Measurements from ENCODE around the gene FOXO6. TPM values are rescaled to one million over a fixed set of nuclear protein-coding genes. Genes with fewer than 3 reads are reported as not detected.
A peak's percentile ranks its signal among the peaks of the same experiment; 100 is the strongest.

The FOXO6 gene
- total and polyA plus RNA-seq, 2 of the 13 experiments (the other 11 are each of a cell fraction or from before 2014, with no cell fraction given), result 0.13 TPM; not detected in 1

DNA sequence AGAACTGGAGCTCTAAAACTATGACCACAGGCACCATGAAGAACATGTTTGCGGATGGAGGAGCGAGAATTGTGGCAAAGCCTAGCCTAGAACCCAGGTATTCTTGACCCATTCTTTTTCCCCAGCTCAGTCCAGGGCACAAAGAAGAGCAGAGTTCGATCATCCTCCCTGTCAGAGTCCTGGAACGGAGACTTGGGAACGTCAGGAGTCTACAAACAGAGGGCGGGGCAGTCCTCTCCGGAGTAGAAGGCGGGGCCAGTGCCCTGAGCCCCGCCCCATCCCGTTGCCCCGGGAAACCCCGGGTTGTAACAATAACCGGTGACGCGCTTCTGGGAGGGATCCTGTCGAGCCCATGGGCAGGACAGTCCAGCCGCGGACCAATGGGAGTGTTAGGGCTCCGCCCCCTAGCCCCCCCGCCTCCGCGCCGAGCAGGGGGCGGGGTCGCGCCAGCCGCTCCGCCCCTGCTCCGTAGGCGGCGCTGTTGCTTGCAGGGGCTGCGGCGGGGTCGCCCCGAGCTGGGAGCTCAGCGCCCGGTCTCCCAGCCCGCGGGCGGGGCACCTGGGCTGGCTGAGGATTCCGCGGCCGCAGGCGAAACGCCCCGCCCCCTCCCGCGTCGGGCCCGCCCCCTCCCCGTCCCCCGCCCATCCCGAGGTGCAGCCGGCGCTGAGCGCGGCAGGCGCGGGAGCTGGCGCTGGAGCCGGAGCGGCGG lies at the start of gene FOXO6 (continued):
- TF ChIP-seq, protein P1, sequence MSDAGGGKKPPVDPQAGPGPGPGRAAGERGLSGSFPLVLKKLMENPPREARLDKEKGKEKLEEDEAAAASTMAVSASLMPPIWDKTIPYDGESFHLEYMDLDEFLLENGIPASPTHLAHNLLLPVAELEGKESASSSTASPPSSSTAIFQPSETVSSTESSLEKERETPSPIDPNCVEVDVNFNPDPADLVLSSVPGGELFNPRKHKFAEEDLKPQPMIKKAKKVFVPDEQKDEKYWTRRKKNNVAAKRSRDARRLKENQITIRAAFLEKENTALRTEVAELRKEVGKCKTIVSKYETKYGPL (CRISPR knock-in tag; IDR thresholded peaks at IDR 0.05), result no peak
- TF ChIP-seq BHLHE40 (IDR thresholded peaks at IDR 0.05; ENCODE audit: low read length), result no peak
- TF ChIP-seq AGO2 (optimal IDR thresholded peaks at IDR 0.05; ENCODE audit: low read depth, low read length), result no peak
- peak; percentile 21; the same call in 1 of the 2 replicates for TF ChIP-seq KDM2A (CRISPR knock-in tag; IDR thresholded peaks at IDR 0.05; ENCODE audit: borderline replicate concordance, low read depth)
- peak; percentile 79 for TF ChIP-seq HNRNPLL (IDR thresholded peaks at IDR 0.05; ENCODE audit: low read depth, low read length, poor library complexity, severe bottlenecking)
- no peak for TF ChIP-seq TGIF2 (CRISPR knock-in tag; IDR thresholded peaks at IDR 0.05)
- no peak for TF ChIP-seq ZNF256 (CRISPR knock-in tag; conservative IDR thresholded peaks at IDR 0.05)
- TF ChIP-seq, protein P2, sequence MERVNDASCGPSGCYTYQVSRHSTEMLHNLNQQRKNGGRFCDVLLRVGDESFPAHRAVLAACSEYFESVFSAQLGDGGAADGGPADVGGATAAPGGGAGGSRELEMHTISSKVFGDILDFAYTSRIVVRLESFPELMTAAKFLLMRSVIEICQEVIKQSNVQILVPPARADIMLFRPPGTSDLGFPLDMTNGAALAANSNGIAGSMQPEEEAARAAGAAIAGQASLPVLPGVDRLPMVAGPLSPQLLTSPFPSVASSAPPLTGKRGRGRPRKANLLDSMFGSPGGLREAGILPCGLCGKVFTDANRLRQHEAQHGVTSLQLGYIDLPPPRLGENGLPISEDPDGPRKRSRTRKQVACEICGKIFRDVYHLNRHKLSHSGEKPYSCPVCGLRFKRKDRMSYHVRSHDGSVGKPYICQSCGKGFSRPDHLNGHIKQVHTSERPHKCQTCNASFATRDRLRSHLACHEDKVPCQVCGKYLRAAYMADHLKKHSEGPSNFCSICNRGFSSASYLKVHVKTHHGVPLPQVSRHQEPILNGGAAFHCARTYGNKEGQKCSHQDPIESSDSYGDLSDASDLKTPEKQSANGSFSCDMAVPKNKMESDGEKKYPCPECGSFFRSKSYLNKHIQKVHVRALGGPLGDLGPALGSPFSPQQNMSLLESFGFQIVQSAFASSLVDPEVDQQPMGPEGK (CRISPR knock-in tag; IDR thresholded peaks at IDR 0.05), result peak; percentile 80
- TF ChIP-seq, protein P3, sequence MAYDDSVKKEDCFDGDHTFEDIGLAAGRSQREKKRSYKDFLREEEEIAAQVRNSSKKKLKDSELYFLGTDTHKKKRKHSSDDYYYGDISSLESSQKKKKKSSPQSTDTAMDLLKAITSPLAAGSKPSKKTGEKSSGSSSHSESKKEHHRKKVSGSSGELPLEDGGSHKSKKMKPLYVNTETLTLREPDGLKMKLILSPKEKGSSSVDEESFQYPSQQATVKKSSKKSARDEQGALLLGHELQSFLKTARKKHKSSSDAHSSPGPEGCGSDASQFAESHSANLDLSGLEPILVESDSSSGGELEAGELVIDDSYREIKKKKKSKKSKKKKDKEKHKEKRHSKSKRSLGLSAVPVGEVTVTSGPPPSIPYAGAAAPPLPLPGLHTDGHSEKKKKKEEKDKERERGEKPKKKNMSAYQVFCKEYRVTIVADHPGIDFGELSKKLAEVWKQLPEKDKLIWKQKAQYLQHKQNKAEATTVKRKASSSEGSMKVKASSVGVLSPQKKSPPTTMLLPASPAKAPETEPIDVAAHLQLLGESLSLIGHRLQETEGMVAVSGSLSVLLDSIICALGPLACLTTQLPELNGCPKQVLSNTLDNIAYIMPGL (CRISPR knock-in tag; IDR thresholded peaks at IDR 0.05; ENCODE audit: borderline replicate concordance in 1 of 2, low read depth in 1 of 2), result peak in 1 of 2 experiments; percentile 22; a peak in 1 of 4 replicates
- TF ChIP-seq PCBP2 (optimal IDR thresholded peaks at IDR 0.05; ENCODE audit: low read depth, low read length, poor library complexity, severe bottlenecking), result no peak
- no peak for TF ChIP-seq ZNF510 (CRISPR knock-in tag; IDR thresholded peaks at IDR 0.05; ENCODE audit: low read depth)
- TF ChIP-seq, protein P4, sequence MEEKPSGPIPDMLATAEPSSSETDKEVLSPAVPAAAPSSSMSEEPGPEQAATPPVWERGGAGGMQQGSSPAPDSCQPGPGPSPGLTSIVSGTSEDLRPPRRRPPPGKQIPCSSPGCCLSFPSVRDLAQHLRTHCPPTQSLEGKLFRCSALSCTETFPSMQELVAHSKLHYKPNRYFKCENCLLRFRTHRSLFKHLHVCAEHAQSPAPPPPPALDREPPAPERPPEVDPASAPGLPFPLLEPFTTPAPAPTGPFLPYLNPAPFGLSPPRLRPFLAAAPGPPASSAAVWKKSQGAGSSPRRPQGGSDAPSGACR (CRISPR knock-in tag; IDR thresholded peaks at IDR 0.05), result no peak; the same call in 1 of the 2 replicates
- TF ChIP-seq ZNF792 (CRISPR knock-in tag; IDR thresholded peaks at IDR 0.05), result no peak; the same call in 1 of the 2 replicates
- TF ChIP-seq, protein P5, sequence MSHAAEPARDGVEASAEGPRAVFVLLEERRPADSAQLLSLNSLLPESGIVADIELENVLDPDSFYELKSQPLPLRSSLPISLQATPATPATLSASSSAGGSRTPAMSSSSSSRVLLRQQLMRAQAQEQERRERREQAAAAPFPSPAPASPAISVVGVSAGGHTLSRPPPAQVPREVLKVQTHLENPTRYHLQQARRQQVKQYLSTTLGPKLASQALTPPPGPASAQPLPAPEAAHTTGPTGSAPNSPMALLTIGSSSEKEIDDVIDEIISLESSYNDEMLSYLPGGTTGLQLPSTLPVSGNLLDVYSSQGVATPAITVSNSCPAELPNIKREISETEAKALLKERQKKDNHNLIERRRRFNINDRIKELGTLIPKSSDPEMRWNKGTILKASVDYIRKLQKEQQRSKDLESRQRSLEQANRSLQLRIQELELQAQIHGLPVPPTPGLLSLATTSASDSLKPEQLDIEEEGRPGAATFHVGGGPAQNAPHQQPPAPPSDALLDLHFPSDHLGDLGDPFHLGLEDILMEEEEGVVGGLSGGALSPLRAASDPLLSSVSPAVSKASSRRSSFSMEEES (CRISPR knock-in tag; IDR thresholded peaks at IDR 0.05), result no peak
- no peak for TF ChIP-seq MATR3 (CRISPR knock-in tag; IDR thresholded peaks at IDR 0.05)
- no peak for TF ChIP-seq FOXA1 (IDR thresholded peaks at IDR 0.05)
- TF ChIP-seq FOXA1 (CRISPR knock-in tag; IDR thresholded peaks at IDR 0.05), result peak; percentile 27; the same call in 1 of the 2 replicates
- TF ChIP-seq, protein P6, sequence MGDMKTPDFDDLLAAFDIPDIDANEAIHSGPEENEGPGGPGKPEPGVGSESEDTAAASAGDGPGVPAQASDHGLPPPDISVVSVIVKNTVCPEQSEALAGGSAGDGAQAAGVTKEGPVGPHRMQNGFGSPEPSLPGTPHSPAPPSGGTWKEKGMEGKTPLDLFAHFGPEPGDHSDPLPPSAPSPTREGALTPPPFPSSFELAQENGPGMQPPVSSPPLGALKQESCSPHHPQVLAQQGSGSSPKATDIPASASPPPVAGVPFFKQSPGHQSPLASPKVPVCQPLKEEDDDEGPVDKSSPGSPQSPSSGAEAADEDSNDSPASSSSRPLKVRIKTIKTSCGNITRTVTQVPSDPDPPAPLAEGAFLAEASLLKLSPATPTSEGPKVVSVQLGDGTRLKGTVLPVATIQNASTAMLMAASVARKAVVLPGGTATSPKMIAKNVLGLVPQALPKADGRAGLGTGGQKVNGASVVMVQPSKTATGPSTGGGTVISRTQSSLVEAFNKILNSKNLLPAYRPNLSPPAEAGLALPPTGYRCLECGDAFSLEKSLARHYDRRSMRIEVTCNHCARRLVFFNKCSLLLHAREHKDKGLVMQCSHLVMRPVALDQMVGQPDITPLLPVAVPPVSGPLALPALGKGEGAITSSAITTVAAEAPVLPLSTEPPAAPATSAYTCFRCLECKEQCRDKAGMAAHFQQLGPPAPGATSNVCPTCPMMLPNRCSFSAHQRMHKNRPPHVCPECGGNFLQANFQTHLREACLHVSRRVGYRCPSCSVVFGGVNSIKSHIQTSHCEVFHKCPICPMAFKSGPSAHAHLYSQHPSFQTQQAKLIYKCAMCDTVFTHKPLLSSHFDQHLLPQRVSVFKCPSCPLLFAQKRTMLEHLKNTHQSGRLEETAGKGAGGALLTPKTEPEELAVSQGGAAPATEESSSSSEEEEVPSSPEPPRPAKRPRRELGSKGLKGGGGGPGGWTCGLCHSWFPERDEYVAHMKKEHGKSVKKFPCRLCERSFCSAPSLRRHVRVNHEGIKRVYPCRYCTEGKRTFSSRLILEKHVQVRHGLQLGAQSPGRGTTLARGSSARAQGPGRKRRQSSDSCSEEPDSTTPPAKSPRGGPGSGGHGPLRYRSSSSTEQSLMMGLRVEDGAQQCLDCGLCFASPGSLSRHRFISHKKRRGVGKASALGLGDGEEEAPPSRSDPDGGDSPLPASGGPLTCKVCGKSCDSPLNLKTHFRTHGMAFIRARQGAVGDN (CRISPR knock-in tag; IDR thresholded peaks at IDR 0.05), result no peak

Measured in HepG2 (cell line).